ENCODE measurements around the gene SERGEF. TPM values are rescaled to one million over a fixed set of nuclear protein-coding genes. Genes with fewer than 3 reads are reported as not detected.
"Not testable (repeated sequence)": the region's sequence is repeated elsewhere in the genome, so short reads cannot be mapped to it uniquely, and the experiment has no call there.

SERGEF gene
- total RNA-seq, 2 experiments from 2014 or later = 30.4 to 38.8 TPM

DNA sequence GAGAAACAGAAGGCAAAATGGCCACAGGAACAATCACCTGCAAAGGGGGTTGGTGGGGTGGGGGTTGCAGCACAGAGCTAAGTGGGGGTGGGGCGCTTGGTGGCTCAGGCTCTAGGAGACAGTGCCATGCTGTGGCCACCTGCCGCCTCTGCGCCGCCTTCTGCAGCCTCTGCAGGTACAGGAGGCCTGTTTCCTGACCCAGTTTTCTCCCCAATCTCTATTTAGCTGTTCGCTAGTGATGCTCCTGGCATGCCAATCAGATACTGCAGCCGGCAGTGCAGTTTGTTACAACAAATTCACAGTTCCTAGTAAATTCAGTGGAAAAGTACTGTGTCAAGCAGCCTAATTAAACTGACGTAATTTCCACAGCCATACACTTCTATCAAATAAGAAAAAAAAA lies 106.4 kb downstream of the SERGEF start:
- no peak for DNase-seq
- H3K9me3 Mint-ChIP-seq (ENCODE audit: low read depth) = no peaks in the 10 kb centered on the region
- H3K27me3 Mint-ChIP-seq = no peaks in the 10 kb centered on the region
- CTCF ChIA-PET = no interaction called here
- no peaks in the 10 kb centered on the region for H3K4me1 Mint-ChIP-seq
- H3K27ac Mint-ChIP-seq = no peak overlapping the region
- H3K36me3 Mint-ChIP-seq = no peaks in the 10 kb centered on the region
- H3K4me3 Mint-ChIP-seq = no peak overlapping the region
- ATAC-seq = no peak

GRCh38 chr11:17905477-17905876 lies 107.4 kb downstream of the SERGEF start:
- no peaks in the 10 kb centered on the region for H3K9me3 Mint-ChIP-seq (ENCODE audit: low read depth)
- DNase-seq (no peak), ATAC-seq (no peak)
- H3K4me1 Mint-ChIP-seq = no peaks in the 10 kb centered on the region
- no peaks in the 10 kb centered on the region for H3K27me3 Mint-ChIP-seq
- CTCF ChIA-PET = no interaction called here
- no peak overlapping the region for H3K27ac Mint-ChIP-seq
- H3K36me3 Mint-ChIP-seq = peaks cover 2% of the 10 kb centered on the region
- no peak overlapping the region for H3K4me3 Mint-ChIP-seq

GRCh38 chr11:17901481-17901880 lies 111.4 kb downstream of the SERGEF start:
- peaks cover 2% of the 10 kb centered on the region for H3K36me3 Mint-ChIP-seq
- ATAC-seq (no peak), DNase-seq (no peak)
- no peaks in the 10 kb centered on the region for H3K9me3 Mint-ChIP-seq (ENCODE audit: low read depth)
- H3K4me1 Mint-ChIP-seq = no peaks in the 10 kb centered on the region
- no peak overlapping the region for H3K27ac Mint-ChIP-seq
- H3K27me3 Mint-ChIP-seq = no peaks in the 10 kb centered on the region
- CTCF ChIA-PET = interaction anchor here (1.4 kb wide), 1 partner anchor 11 kb away, joined by 3 read pairs; no protein-coding TSS in a partner anchor
- no peak overlapping the region for H3K4me3 Mint-ChIP-seq

DNA sequence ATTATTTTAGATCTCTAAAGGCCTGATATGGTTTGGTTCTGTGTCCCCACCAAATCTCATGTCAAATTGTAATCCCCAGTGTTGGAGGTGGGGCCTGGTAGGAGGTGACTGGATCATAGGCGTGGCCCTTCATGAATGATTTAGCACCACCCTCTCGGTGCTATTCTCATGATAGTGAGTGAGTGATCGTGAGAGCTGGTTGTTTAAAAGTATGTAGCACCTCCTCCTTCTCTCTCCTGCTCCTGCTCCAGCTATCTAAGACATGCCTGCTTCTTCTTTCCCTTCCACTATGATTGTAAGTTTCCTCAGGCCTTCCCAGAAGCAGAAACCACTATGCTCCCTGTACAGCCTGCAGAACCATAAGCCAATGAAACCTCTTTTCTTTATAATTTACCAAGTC lies 114.1 kb downstream of the SERGEF start:
- ATAC-seq (no peak), DNase-seq (no peak)
- no peaks in the 10 kb centered on the region for H3K27me3 Mint-ChIP-seq
- CTCF ChIA-PET = no interaction called here
- H3K4me3 Mint-ChIP-seq = no peak overlapping the region
- peaks cover 2% of the 10 kb centered on the region for H3K36me3 Mint-ChIP-seq
- H3K9me3 Mint-ChIP-seq (ENCODE audit: low read depth) = no peaks in the 10 kb centered on the region
- no peak overlapping the region for H3K27ac Mint-ChIP-seq
- no peaks in the 10 kb centered on the region for H3K4me1 Mint-ChIP-seq

- peaks cover 2% of the 10 kb centered on the region for H3K36me3 Mint-ChIP-seq
- H3K27me3 Mint-ChIP-seq = no peaks in the 10 kb centered on the region
- no peaks in the 10 kb centered on the region for H3K9me3 Mint-ChIP-seq (ENCODE audit: low read depth)
- H3K4me1 Mint-ChIP-seq = no peaks in the 10 kb centered on the region
- no peak for DNase-seq
- H3K27ac Mint-ChIP-seq = no peak overlapping the region
- no peak for ATAC-seq
- CTCF ChIA-PET = no interaction called here
- no peak overlapping the region for H3K4me3 Mint-ChIP-seq
Observed at GRCh38 chr11:17898071-17898470, 114.8 kb downstream of the SERGEF start.

GRCh38 chr11:17897495-17897894 lies 115.4 kb downstream of the SERGEF start:
- Mint-ChIP-seq H3K27me3 (no peaks in the 10 kb centered on the region), H3K36me3 (peaks cover 5% of the 10 kb centered on the region), H3K4me3 (no peak overlapping the region), H3K27ac (no peak overlapping the region), H3K9me3 (ENCODE audit: low read depth) (no peaks in the 10 kb centered on the region), H3K4me1 (no peaks in the 10 kb centered on the region)
- ATAC-seq (no peak), DNase-seq (no peak)
- CTCF ChIA-PET = no interaction called here

GRCh38 chr11:17896496-17897151 lies 116.2 kb downstream of the SERGEF start:
- H3K4me1 Mint-ChIP-seq; H3K4me3 Mint-ChIP-seq; H3K9me3 Mint-ChIP-seq (ENCODE audit: low read depth); H3K27me3 Mint-ChIP-seq; CTCF ChIA-PET; DNase-seq; H3K36me3 Mint-ChIP-seq; ATAC-seq; H3K27ac Mint-ChIP-seq: not testable (repeated sequence)

DNA sequence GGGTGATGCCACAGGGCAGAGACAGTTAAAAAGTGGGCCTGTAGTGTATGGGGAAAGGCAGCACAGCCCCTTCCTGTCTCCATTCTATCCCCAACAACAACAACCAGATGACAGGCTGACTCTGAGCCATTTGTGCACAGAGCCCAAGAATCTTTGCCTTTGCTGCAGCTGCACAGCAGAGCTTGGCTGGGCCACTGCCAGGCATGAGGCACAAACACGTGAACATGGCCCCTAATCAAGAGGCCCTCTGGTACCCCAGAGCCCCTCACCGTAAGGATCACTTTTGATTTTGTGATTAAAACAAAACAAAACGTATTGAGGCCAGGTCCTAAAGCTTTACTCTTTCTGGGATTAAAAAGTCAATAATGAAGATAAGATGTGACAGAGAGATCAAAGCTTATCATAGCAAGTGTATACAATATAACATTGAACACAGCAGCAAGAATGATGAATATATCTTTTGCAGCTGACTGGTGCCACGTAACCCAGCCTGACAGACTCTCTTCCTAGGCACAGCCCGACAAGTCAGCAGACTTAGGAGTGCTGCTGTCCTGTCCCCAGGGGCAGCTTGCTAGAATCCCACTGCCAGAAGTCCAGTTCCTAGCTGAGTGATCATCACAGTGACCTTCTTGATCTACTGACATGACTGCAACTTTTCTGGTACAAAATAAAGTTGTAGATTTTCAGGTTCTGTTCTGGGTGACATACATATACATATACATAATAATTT lies 117.8 kb downstream of the SERGEF start:
- H3K36me3 Mint-ChIP-seq = peaks cover 3% of the 10 kb centered on the region
- DNase-seq = no peak
- CTCF ChIA-PET = no interaction called here
- no peak overlapping the region for H3K4me3 Mint-ChIP-seq
- H3K4me1 Mint-ChIP-seq = no peaks in the 10 kb centered on the region
- no peaks in the 10 kb centered on the region for H3K9me3 Mint-ChIP-seq (ENCODE audit: low read depth)
- no peak overlapping the region for H3K27ac Mint-ChIP-seq
- H3K27me3 Mint-ChIP-seq = no peaks in the 10 kb centered on the region
- no peak for ATAC-seq

DNA sequence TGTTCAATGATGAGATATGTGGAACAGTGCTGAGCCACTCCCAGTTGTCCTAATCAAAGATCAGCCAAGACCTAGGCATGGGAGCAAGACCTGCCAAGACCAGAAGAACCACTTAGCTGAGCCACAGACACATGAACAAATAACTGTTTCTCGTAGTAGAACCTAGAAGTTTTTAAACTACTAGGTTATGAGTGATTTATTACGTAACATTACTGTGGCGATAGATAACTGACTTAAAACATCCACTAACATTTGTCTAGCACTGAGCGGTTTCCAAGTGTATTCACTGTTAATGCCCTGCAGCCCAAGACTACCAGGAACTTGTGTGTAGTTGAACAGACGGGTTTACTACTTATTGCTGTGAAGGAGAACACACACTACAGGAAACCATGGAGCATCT lies 120.4 kb downstream of the SERGEF start:
- Mint-ChIP-seq H3K4me1 (no peaks in the 10 kb centered on the region), H3K27me3 (no peaks in the 10 kb centered on the region), H3K4me3 (no peak overlapping the region), H3K36me3 (peaks cover 3% of the 10 kb centered on the region), H3K9me3 (ENCODE audit: low read depth) (no peaks in the 10 kb centered on the region), H3K27ac (no peak overlapping the region)
- CTCF ChIA-PET = no interaction called here
- DNase-seq (no peak), ATAC-seq (no peak)

DNA sequence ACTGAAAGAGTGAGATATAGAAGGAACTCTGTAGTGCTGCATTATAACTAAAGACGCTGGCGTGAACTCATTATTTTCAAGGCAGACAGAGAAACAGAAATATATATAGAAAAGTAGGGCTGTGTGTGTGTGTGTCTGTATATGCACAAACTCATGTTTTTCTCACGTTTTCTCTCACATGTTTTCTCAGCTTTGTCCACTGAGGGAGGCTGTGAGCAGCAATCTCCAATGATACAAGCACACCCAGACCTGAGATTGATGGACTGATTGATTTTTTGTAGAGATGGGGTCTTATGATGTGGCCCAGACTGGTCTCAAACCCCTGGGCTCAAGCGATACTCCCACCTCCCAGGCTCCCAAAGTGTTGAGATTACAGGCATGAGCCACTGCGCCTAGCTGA lies 122.5 kb downstream of the SERGEF start:
- ATAC-seq (no peak), DNase-seq (no peak)
- H3K9me3 Mint-ChIP-seq (ENCODE audit: low read depth) = no peaks in the 10 kb centered on the region
- no peak overlapping the region for H3K4me3 Mint-ChIP-seq
- no peak overlapping the region for H3K27ac Mint-ChIP-seq
- H3K36me3 Mint-ChIP-seq = peaks cover 3% of the 10 kb centered on the region
- H3K27me3 Mint-ChIP-seq = no peaks in the 10 kb centered on the region
- no peaks in the 10 kb centered on the region for H3K4me1 Mint-ChIP-seq
- CTCF ChIA-PET = interaction anchor here (0.9 to 1.0 kb wide), 2 partner anchors 14 to 26 kb away, joined by 3 read pairs; no protein-coding TSS in a partner anchor

DNA sequence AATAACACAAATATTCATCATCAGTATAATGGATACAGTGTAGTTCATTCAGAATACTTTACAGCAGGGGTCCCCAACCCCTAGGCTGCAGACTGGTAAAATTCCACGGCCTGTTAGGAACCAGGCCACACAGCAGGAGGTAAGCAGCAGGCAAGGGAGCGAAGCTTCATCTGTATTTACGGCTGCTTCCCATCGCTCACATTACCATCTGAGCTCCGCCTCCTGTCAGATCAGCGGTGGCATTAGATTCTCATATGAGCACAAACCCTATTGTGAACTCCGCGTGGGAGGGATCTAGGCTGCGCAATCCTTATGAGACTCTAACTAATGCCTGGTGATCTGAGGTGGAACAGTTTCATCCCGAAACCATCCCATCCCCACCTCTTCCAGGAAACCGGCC lies 125.1 kb downstream of the SERGEF start:
- no peak for ATAC-seq
- Mint-ChIP-seq H3K27ac (no peak overlapping the region), H3K36me3 (peaks cover 2% of the 10 kb centered on the region), H3K27me3 (no peaks in the 10 kb centered on the region), H3K9me3 (ENCODE audit: low read depth) (no peaks in the 10 kb centered on the region), H3K4me3 (no peak overlapping the region), H3K4me1 (no peaks in the 10 kb centered on the region)
- CTCF ChIA-PET = no interaction called here
- no peak for DNase-seq

DNA sequence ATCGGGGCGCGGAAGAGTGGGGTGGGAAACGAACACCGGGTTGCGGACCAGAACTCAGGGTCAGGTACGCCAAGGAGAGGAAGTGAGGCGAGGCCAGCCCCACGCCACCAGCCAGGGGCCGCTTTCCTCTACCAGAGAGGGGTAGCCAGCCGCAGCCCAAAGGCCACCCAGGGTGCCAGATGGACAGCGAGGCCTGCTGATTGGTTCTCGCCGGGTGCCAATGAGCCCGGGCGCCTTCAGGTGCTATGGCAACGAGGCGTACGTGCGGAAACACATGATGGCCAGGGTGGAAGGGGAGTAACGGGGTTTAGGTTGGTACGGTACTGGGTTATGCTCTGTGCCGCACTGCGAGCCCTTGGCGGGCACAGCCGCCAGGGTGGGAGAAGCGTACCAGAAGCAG lies 128.9 kb downstream of the SERGEF start:
- no peaks in the 10 kb centered on the region for H3K36me3 Mint-ChIP-seq
- H3K4me3 Mint-ChIP-seq = no peak overlapping the region
- DNase-seq (no peak), ATAC-seq (no peak)
- no peaks in the 10 kb centered on the region for H3K27me3 Mint-ChIP-seq
- H3K4me1 Mint-ChIP-seq = no peaks in the 10 kb centered on the region
- H3K9me3 Mint-ChIP-seq (ENCODE audit: low read depth) = no peaks in the 10 kb centered on the region
- no peak overlapping the region for H3K27ac Mint-ChIP-seq
- CTCF ChIA-PET = no interaction called here

DNA sequence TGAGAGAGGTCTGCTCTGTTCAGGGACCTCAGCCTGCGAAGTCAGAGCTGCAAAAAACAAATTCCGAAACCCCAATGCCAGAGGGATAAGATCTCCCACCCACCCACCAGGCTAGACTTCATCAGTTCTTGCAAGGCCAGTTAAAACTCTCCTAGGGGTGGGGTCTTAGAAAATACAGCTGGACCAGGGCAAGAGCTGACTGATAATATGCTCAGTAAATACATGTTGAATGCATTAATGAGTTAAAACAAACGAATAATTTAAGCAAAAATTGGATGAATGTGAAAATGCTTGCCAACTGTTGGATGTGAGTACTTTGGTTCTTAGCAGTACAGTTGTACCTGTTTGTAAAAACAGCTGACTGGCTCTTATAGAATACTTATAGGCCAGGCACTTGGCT lies 129.8 kb downstream of the SERGEF start:
- H3K27ac Mint-ChIP-seq = no peak overlapping the region
- H3K9me3 Mint-ChIP-seq (ENCODE audit: low read depth) = no peaks in the 10 kb centered on the region
- no peaks in the 10 kb centered on the region for H3K4me1 Mint-ChIP-seq
- ATAC-seq (no peak), DNase-seq (no peak)
- no peaks in the 10 kb centered on the region for H3K27me3 Mint-ChIP-seq
- CTCF ChIA-PET = no interaction called here
- no peaks in the 10 kb centered on the region for H3K36me3 Mint-ChIP-seq
- H3K4me3 Mint-ChIP-seq = no peak overlapping the region

GRCh38 chr11:17878743-17879142 lies 134.1 kb downstream of the SERGEF start:
- no peaks in the 10 kb centered on the region for H3K27me3 Mint-ChIP-seq
- DNase-seq = no peak
- CTCF ChIA-PET = no interaction called here
- H3K4me3 Mint-ChIP-seq = no peak overlapping the region
- no peak overlapping the region for H3K27ac Mint-ChIP-seq
- no peaks in the 10 kb centered on the region for H3K9me3 Mint-ChIP-seq (ENCODE audit: low read depth)
- no peak for ATAC-seq
- no peaks in the 10 kb centered on the region for H3K4me1 Mint-ChIP-seq
- H3K36me3 Mint-ChIP-seq = peaks cover 6% of the 10 kb centered on the region
